D721Med (cell line): ENCODE data around the gene PDE7B.

Experiments used
- DNase-seq: peaks from one replicate; pipeline ENCODE4 v3.0.0; 2011; ENCODE audit warnings: low spot score; ENCODE audit not compliant: insufficient read length
- FAIRE-seq: peaks from 2 replicates; lab custom pipeline; 2011; peaks lifted over from hg19 to GRCh38; lab: Jason Lieb, UNC
- TF ChIP-seq, protein P1 (sequence below): IDR thresholded peaks from 2 replicates; pipeline ENCODE4 v1.5.1; 2012; ENCODE audit warnings: mild to moderate bottlenecking, control low read depth; ENCODE audit not compliant: insufficient read depth; ENCODE audit errors: missing control alignments

PDE7B gene

GRCh38 chr6:135906542-135906941, 55.0 kb downstream of the PDE7B start:
- no peak for DNase-seq
- TF ChIP-seq, protein P1, sequence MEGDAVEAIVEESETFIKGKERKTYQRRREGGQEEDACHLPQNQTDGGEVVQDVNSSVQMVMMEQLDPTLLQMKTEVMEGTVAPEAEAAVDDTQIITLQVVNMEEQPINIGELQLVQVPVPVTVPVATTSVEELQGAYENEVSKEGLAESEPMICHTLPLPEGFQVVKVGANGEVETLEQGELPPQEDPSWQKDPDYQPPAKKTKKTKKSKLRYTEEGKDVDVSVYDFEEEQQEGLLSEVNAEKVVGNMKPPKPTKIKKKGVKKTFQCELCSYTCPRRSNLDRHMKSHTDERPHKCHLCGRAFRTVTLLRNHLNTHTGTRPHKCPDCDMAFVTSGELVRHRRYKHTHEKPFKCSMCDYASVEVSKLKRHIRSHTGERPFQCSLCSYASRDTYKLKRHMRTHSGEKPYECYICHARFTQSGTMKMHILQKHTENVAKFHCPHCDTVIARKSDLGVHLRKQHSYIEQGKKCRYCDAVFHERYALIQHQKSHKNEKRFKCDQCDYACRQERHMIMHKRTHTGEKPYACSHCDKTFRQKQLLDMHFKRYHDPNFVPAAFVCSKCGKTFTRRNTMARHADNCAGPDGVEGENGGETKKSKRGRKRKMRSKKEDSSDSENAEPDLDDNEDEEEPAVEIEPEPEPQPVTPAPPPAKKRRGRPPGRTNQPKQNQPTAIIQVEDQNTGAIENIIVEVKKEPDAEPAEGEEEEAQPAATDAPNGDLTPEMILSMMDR, result no peak
- FAIRE-seq, result no peak

DNA sequence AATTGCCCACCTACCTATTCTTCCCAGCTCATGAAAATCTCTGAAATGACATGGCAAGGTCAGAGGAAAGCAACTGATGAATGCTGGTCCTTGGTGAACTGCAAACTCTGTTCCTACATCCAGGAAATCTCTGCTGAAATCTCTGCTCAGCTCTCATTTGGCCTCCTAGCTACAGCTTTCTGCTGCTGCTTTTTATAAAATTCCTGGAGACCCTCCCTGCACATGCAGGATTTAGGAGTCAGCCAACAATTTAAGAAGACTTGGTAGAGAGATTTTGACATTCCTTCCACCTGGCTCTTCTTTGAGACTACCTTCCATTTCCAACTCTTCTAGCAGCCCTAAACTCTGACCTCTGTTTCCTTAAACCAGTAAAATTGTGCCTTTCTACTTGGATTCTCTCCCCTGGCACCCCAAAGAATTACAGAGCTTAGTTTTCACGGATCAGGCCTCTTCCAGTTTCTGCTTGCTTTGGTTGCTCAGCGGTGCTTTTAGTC, 55.5 kb downstream of the PDE7B start:
- TF ChIP-seq, protein P1, result no peak
- DNase-seq, result no peak
- FAIRE-seq, result no peak

DNA sequence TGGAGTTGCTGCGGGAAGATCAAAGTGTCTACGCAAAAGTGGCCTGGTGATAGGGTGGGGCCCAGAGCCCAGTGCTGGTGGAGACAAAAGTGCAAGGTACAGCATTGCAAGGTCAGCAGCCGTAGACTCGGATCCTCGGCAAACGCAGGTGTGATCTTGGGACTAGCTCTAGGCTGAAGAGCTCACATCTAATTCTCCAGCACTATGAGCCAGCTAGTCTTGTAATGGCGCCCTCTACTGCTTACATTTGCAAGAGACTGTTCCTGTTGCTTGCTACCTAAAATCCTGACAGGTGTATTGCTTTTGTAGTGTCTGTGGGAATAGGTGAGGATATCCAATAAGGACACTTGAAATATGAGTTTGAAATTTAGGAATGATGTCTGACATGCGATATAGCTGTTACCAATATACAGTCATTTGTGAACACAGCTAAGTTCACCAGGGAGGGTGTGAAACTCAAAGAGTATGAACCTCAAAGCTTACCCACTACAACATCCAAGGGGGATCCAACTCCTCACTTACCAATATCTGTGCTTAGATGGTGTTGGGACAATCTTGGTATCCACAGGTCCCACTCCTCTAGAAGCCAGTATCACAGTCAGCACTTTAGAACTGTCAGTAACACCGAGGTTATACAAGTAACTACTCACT, 58.4 kb downstream of the PDE7B start:
- DNase-seq (peak; percentile 12), FAIRE-seq (peak; percentile 79)
- TF ChIP-seq, protein P1, result peak; percentile 57

GRCh38 chr6:135910790-135911618, 59.5 kb downstream of the PDE7B start:
- FAIRE-seq (no peak), DNase-seq (peak; percentile 12)
- TF ChIP-seq, protein P1, result no peak

- DNase-seq (no peak), FAIRE-seq (no peak)
- TF ChIP-seq, protein P1, result no peak
Observed at GRCh38 chr6:135913785-135914184, 62.3 kb downstream of the PDE7B start.

DNA sequence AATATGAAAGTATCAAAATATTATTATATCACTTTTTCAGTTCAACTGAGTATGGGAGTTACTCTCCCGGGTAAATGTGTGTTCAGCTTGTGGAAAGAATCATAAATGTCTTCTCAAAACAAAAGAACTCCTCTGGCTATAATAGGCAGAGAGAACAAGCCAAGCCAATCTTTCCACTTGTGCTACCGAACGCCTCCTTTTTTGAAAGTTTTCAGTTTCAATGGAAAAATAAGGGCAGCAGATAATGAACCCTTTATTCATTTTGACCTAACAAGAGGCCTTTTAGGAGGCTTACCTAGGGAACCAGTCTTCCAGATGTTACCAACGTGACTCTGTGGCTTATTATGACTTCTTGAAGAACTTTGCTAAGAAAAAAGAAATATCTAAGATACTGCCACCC, 67.5 kb downstream of the PDE7B start:
- FAIRE-seq, result no peak
- DNase-seq, result no peak
- TF ChIP-seq, protein P1, result no peak
